GM21737 (cell line): Measurements from ENCODE around the gene CIDEB.

Experiments used
- ATAC-seq: cut with Tn5 transposase; IDR thresholded peaks from one replicate; pipeline ENCODE4 v1.9.1; 2021; ENCODE audit warnings: mild to moderate bottlenecking, moderate library complexity; ENCODE audit not compliant: unreplicated experiment

Gene CIDEB

DNA sequence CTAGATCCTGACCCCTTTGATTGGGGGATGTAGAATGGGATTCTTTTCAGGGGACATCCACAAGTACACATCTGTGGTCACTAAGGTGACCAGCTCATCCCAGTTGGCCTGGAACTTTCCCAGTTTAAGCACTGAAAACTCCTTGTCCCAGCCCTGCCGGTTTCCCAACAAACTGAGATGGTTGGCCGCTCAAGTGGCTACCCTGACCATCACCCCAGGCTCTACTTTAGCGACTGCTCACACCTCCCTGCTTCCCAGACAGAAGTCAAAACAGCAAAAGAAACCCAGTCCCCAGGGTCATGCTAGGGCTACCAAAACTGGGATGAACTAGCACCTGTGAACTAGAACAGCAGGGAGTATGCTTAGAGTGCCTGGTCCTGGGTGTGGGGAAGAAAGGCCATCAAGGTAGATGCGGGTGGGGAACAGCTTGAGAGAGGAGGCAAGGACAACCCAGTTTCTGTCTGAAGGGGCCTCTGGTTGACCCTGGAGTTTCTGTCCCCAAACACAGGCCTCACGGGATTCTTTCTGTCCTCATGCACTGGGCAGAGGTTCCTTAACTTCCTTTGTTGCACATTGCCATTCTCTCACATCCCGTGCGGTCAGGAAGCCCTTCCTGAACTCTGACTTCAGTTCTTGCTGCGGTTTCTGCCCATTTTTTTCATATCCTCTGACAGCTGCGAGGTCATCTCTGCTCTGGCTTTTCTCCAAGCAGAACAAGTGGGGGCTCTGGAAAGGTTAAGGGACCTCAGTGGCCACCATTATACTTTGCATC is 5.1 kb upstream of the CIDEB start:
- no peak for ATAC-seq

DNA sequence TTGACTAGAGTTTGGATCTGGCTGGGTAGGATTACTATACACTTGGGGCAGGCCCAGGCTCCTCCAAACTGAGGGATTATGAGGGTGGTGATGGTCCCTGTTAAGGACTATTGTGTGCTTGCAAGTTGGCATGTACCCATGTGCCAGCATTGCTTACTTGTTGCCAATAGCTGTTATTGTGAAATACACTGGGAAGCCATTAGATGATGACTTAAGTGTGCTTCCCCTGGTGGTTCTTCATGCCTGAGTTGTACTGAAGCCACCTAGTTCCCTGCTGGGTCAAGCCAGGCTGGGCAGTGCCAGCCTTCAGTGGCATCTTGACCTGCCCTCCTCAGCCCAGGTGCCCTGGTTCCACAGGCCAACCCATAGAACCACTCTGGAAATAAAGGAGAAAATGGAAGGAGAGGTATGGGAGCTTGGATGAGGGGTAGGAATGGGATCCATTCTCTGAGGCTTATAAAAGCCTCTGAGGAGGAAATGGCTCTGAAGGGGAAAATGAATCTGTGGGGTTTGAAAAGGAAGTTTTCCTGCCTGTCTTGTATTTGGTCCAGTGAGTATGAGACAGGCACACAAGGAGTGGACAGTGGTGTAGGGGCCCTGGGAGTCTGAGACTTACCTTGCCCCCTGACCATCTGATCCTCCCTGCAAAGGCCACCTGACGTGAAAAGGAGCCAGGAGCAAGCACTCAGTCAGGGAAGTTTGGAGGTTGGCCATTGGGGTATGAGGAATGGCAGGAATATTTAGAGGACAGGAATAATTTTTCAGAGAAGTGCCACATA is 4.2 kb upstream of the CIDEB start:
- ATAC-seq: no peak

DNA sequence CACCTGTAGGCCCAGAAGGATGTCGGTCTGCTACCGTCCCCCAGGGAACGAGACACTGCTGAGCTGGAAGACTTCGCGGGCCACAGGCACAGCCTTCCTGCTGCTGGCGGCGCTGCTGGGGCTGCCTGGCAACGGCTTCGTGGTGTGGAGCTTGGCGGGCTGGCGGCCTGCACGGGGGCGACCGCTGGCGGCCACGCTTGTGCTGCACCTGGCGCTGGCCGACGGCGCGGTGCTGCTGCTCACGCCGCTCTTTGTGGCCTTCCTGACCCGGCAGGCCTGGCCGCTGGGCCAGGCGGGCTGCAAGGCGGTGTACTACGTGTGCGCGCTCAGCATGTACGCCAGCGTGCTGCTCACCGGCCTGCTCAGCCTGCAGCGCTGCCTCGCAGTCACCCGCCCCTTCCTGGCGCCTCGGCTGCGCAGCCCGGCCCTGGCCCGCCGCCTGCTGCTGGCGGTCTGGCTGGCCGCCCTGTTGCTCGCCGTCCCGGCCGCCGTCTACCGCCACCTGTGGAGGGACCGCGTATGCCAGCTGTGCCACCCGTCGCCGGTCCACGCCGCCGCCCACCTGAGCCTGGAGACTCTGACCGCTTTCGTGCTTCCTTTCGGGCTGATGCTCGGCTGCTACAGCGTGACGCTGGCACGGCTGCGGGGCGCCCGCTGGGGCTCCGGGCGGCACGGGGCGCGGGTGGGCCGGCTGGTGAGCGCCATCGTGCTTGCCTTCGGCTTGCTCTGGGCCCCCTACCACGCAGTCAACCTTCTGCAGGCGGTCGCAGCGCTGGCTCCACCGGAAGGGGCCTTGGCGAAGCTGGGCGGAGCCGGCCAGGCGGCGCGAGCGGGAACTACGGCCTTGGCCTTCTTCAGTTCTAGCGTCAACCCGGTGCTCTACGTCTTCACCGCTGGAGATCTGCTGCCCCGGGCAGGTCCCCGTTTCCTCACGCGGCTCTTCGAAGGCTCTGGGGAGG is 3.1 kb upstream of the CIDEB start, which contains the start of gene LTB4R:
TSS of gene LTB4R (plus strand) at position 857 of the 959 bp plus-strand sequence. CDS start 4,150 bp downstream, outside the sequence.
- ATAC-seq: peak; percentile 58

DNA sequence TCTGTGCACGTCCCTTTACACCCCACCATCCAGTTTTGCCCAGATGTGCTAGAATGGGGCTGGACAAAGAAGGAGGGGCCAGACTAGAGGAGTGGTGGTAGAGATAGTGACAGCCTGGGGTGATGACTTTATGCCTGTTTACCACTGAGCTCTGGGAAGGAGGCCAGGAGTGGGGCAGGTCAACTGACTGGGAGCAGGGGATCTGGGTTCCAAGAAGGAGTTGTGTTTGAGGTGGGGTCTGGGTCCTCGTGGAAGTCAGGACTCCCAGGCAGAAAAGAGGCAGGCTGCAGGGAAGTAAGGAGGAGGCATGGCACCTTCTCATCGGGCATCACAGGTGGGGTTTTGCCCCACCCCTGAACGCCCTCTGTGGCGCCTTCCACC is 2.5 kb upstream of the CIDEB start:
- no peak for ATAC-seq

DNA sequence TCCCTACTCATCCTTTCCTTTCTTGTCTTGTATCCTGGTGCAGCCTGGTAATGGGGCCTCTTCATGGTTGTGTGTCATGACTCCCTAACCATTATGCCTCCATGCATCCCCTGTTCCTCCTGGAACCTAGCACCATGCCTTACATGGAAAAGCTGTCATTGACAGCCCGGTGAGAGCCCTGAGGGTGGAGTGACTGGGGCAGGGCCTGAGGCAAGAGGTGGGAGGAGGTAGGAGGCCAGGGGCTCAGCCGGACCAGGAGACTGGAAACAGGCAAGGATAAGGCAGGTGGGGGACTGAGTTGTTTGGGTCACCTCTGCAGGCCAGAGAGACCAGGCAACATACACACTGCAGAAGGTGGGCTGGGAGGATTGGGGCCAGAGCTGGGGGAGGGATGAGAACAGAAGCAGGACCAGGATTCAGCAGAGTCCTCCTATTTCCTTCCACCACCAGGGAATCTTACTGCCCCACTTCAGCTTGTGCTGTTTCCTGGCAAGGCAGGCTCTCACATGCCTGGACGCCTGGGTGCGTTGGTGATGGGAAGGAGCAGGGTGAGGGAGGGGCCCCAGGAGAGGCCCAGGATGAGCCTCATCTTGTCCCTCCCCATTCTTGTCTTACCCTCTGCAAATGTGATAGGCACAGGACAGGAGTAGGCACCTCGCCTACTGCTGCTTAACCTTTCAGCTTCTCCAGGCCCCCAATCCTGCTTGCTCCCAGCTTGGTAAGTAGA is 1.9 kb upstream of the CIDEB start, which contains the start of gene LTB4R2:
TSS of gene LTB4R2 (plus strand) at position 603 of the 727 bp plus-strand sequence. CDS start 525 bp downstream, outside the sequence.
- ATAC-seq: no peak

DNA sequence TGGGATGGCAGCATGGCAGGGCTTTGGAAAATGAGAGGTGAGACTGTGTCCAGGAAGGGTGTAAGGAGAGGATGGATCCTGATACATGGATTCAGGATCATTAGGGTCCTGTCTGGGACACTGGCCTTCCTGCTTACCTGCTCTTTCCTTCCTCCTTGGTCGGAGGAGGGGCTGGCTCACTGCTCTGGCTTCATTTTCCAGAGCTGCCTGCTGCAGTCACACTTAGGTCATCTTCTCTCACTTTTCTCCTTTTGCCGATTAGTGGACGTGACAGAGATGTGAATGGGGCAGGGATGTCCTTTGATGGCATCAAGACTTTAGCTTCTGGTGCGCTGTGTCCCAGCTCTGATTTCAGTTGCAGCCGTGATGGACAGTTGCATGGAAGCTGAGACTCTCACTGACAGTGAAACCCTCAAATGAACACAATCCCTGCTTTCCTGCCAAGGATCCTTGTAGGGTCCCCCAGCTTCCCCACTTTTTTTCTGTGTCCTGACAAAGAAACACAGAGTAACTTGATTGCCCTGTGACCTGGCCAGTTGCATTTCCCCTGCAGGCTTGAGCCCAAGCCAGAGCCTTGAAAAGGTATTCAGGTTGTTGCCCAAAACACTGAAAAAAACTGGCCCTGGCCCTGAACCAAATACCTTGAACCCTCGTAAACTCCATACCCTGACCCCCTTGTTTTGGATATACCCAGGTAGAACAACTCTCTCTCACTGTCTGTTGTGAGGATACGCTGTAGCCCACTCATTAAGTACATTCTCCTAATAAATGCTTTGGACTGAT is 756 bp upstream of the CIDEB start:
- ATAC-seq: no peak

DNA sequence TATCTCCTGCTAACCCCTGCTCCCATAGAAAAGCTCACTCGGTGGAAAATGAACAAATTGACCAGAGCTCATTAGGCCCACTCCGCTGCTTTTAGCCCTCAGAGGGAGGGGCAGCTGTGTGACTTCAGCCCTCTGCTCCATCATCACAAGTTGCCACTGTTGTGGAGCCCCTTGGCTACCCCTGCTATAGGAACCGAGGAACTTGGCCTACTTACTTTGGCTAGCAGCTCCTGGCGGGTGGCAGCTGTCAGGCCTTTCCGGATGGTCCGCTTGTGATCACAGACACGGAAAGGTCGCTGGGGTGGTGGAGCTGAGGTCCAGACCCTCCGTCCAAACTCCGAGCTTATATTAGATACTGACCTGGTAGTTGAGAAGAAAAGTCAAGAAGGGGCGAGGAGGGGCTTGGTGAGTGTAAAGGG is 612 bp downstream of the CIDEB start:
- no peak for ATAC-seq

DNA sequence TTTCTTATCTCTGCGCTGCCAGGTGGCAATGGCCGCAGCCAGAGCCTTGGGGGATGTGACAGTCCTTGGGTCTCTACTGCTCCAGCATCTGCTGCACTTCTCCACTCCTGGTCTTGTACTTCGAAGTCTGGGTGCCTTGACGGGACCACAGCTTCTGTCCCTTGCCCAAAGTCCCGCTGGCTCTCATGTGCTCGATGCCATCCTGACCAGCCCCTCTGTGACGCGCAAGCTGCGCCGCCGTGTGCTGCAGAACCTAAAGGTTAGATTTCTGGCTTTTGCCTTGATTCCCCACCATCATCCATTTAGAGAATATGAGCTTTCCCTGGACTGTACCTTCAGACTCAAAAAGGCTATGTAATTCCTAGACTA is 3.8 kb downstream of the CIDEB start:
- no peak for ATAC-seq

DNA sequence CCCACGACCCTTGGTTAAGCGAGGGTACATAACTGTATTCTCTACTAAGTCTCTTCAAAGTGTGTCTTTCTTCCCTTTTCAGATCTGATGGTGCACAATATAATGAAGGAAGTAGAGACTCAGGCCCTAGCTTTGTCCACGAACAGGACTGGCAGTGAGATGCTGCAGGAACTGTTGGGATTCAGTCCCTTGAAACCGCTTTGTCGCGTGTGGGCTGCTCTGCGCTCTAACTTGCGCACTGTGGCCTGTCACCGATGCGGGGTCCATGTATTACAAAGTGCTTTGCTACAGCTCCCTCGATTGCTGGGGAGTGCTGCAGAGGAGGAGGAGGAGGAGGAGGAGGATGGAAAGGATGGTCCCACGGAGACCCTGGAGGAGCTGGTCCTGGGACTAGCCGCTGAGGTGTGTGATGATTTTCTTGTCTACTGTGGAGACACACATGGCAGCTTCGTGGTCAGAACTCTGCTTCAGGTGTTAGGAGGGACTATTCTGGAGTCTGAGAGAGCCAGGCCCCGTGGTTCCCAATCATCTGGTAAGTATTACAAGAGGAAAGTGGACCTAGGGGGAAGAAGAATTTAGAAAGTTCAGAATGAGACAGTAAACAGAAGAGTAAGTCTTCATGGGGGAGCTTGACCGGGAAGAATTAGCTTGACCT is 7.3 kb downstream of the CIDEB start:
- ATAC-seq: no peak

DNA sequence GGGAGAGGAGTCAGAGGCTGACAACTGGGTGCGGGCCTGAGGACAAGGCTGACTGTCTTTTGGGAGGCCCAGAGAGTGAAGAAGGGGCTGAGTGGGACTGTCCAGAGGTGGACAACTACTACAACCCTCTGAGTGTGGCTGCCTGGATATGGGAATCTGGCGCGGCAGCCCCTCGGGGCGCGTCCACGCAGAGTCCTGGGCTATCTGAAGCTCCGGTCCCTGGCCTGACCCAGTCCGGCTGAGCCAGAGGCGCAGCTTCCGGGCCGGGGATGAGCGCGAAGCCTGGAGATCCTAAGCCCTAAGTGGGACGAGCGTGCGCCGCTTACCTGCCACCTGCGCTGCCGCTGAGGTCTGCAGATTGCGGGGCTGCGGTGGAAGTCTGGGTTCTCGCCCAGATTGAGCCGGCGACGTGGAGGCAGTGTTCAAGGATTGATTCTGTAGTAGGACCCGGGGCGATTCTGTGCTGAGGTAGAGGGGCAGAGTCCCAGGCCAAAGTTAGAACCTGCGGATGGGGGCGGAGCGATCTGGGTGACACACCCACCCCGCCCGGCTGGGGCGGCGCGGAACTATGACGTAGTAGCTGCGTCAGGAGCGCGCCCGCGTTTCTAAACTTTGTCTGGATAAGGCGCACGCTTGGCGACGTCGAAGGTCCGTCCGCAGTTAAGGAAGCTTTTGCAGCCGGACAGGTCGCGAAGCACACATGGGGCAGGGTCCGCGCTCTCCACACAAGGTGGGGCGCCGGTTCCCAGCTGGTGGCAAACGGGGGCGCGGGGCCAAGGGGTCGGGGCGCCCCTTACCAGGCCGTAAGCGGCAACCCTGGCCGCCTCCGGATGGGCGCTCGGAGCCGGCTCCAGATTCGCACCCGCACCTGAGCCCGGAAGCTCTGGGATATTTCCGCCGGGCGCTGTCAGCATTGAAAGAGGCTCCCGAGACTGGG is 8.3 kb downstream of the CIDEB start, which contains the start of the genes DHRS1 and NOP9:
TSS of gene DHRS1 (minus strand) at position 526 of the 937 bp plus-strand sequence. CDS start 674 bp downstream, outside the sequence.
TSS of gene NOP9 (plus strand) at position 596 of the 937 bp plus-strand sequence. CDS start at position 701, 105 bp downstream.
- ATAC-seq: peak; percentile 57

DNA sequence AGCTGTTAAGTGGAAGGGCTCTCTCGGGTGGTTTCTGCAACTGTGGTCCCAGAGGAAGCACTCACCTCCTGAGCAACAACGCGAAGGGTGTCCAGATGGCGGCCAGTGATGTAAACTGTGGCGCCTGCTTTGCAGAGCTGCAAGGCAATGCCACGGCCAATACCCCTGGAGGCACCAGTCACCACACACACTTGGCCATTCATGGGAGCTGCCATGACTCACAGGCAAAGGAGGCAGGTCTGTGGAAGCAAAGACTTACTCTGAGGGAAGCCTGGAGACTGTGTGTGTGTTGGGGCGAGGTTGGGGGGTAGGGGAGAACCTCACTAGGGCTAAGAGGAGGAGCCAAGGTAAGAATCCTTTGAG is 8.9 kb downstream of the CIDEB start:
- ATAC-seq: no peak

DNA sequence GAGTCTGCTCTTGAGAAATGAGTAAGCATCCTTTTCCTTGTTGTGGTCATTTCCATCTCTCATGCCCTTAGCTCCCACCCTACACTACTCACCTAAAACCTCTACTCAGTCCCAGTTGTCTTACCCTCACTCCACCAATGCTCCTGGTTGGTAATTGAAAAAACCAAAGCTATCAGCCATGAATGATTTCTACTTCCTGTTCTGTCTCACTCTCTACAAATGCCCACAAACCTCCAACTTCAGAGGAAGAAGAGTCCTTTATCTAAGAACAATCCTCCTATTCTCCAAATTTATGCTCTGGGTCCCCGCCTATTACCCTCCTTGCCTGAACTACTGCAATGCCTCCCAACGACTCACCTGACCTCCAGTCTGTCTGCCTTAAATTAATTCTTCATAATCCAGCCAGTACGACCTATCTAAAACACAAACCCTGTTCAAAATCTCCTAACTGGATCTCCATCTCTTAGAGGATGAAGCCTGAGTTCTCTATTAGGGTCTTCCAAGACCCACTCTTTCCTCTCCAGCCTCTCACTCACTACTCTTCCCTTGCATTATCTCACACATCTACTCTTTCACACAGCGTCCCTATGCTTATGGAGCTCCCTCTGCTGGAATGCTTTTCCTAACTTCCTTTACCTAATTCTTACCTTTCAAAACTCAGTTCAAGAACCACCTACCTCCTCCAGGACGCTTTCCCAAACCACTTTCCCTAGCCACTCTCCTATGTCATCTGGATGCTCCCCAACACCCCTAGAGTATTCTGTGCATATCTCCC is 10.4 kb downstream of the CIDEB start:
- peak; percentile 34 for ATAC-seq

DNA sequence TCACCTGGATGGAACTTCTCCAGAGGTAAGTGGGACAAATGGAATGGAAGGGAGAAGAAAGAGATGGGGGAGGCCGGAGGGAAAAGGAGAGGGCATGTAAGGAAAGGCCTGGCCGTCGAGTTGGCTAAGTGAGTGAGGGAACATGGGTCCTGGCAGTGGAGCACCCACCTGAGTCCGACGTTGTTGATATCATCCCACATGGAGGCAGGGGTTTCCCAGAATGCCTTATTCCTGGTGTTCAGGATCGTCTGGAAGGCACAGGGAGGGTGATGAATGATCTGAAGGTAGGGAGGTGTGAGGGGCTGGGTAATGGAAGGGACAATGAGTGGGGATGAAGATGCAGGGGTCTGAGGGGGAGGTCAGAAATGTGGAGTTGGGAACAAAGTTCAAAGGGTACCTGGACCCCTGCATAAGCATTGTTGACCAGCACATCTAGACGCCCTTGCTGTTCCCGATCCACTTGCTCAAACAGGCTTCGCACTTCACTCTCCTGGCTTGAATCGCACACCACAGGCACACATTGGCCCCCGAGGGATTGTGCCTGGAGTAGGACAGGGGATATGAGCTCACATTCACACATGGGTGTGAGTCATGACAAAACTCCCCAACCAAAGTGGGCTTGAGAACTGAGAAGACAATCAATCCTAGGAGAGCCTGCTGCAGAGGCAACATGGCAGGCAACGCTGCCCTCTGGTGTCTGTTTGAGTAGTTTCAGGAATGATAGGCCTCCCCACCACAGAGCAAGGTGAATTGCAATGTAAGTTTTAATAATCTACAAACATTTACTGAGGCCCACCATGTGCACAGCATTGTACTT is 11.2 kb downstream of the CIDEB start:
- ATAC-seq: peak; percentile 40

DNA sequence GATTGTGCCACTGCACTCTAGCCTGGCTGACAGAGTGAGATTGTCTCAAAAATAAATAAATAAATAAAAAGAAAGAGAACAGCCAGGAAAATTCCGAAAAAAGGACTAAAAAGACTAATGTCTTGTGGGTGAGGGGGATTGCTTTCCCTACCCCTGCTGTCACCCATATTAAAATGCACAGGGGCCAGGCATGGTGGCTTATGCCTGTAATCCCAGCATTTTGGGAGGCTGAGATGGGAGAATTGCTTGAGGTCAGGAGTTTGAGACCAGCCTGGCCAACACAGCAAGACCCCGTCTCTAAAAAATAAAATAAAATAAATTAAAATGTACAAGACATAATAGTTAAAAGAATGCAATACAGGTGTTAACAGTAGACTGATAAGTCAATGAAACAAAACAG is 14.3 kb downstream of the CIDEB start:
- ATAC-seq: no peak

DNA sequence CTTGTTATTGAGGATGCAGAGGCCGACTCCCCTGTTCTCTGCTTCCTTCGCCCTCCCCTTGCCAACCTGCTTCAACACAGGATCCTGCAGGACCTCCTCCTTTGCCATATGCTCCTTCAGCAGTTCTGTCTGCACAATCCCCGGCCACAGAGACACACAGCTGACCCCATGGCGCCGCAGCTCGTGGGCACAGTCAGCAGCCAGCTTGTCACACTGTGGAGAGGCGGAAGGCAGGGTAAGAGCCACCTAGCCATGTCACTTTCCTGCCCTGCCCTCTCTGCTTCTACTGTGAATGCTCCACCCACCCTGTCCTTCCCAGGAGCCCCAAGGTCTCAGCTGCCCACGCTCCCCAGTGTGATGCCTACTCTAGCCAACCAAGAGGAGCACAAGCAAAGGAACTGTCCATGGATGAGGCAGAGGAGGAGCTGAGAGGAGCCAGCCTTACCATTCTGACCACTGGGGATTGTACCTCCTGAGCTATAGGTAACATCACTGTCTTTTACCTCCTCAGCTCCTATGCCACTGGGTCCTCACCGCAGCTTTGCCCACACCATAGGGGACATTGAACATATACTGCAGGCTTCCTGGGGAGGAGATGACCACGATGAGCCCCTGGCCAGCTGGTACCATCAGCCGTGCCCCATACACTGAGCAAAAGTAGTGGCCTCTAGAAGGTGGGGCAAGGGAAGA is 15.5 kb downstream of the CIDEB start:
- ATAC-seq: no peak
